SK-N-MC (cell line): ENCODE measurements around the gene KCNK13.

Experiments used
- EZH2 ChIP-seq: fragments of 200-600 bp; sonication (generic); IDR thresholded peaks from one replicate; pipeline ENCODE4 v1.6.1; 2017; ENCODE audit warnings: antibody characterized with exemption
- POLR2AphosphoS5 ChIP-seq: IDR thresholded peaks from 2 replicates; pipeline ENCODE4 v1.6.1; 2012; ENCODE audit warnings: mild to moderate bottlenecking, low read depth, low read length, borderline replicate concordance

- no peak for TF ChIP-seq POLR2AphosphoS5
- no peak for TF ChIP-seq EZH2
Observed at GRCh38 chr14:90061685-90062126, at the start of gene KCNK13.
